B cell (primary cell): Measurements from ENCODE around the gene PPP3R1. TPM values are rescaled to one million over a fixed set of nuclear protein-coding genes. Genes with fewer than 3 reads are reported as not detected.

Experiments
- ATAC-seq: fragments of 200-7000 bp; cut with Tn5 transposase; one replicate; pipeline ENCODE4 v1.10.0; 2021; ENCODE audit warnings: low read depth, mild to moderate bottlenecking, moderate number of reproducible peaks, moderate library complexity
- CTCF ChIA-PET: fragments of 350-600 bp; sonication (Branson Sonifier 250); formaldehyde crosslinking; loops from one replicate; lab custom pipeline; 2021; ENCODE audit warnings: antibody characterized with exemption, inconsistent platforms; lab: Charles Lee
- POLR2A ChIA-PET: fragments of 350-600 bp; sonication (Branson Sonifier 250); formaldehyde crosslinking; loops from one replicate; lab custom pipeline; 2021; ENCODE audit warnings: antibody characterized with exemption; lab: Charles Lee
- DNase-seq: peaks from one replicate; pipeline ENCODE4 v3.0.0; 2013
- H2AFZ ChIP-seq: 2 replicates; pipeline ENCODE4 v1.6.1; 2012; ENCODE audit warnings: mild to moderate bottlenecking, low read depth, low read length; ENCODE audit not compliant: insufficient read depth, poor library complexity, severe bottlenecking
- H3K27ac ChIP-seq, 2 donors: 1 replicate in 1 of 2; 2 replicates in 1 of 2; pipeline ENCODE4 v1.5.1; 2012 to 2013; ENCODE audit warnings: low read length in 2 of 2, mild to moderate bottlenecking in 2 of 2, moderate library complexity in 1 of 2
- H3K27me3 ChIP-seq, 4 experiments: fragments of 200-600 bp in 1 of 4; sonication (generic) in 1 of 4; replicated peaks in 1 of 4; 1 replicate in 2 of 4; 2 replicates in 2 of 4; pipeline versions ENCODE4 v1.6.1 to v1.7.0; 2013 to 2016; ENCODE audit warnings: low read length in 3 of 4, mild to moderate bottlenecking in 2 of 4, mixed read lengths in 1 of 4, moderate library complexity in 1 of 4; ENCODE audit not compliant: insufficient read depth in 4 of 4, control insufficient read depth in 3 of 4; ENCODE audit errors: control extremely low read depth in 1 of 4
- H3K36me3 ChIP-seq, 2 experiments: replicated peaks in 1 of 2; 1 replicate in 1 of 2; 2 replicates in 1 of 2; pipeline versions ENCODE4 v1.6.1 to v1.7.1; 2013; ENCODE audit warnings: low read length in 1 of 2; ENCODE audit not compliant: insufficient read depth in 2 of 2, control insufficient read depth in 1 of 2; ENCODE audit errors: control extremely low read depth in 1 of 2, extremely low read depth in 1 of 2
- H3K4me1 ChIP-seq, 2 donors: fragments of 200-600 bp in 1 of 2; sonication (generic) in 1 of 2; 1 replicate in 1 of 2; 2 replicates in 1 of 2; pipeline versions ENCODE4 v1.5.1 to v1.6.1; 2013 to 2017; ENCODE audit warnings: low read length in 2 of 2; ENCODE audit not compliant: control insufficient read depth in 2 of 2, insufficient read depth in 2 of 2
- H3K4me2 ChIP-seq: replicated peaks from 2 replicates; pipeline ENCODE3; 2012; ENCODE audit warnings: mild to moderate bottlenecking, low read depth, low read length; ENCODE audit not compliant: poor library complexity, severe bottlenecking
- H3K4me3 ChIP-seq, 5 experiments: fragments of 200-600 bp in 1 of 5; sonication (generic) in 1 of 5; 1 replicate in 3 of 5; 2 replicates in 2 of 5; pipeline versions ENCODE4 v1.5.1 to v1.7.0; 2011 to 2016; ENCODE audit warnings: low read length in 4 of 5, mild to moderate bottlenecking in 4 of 5, low read depth in 2 of 5, control low read depth in 1 of 5, moderate library complexity in 1 of 5; ENCODE audit not compliant: insufficient read depth in 1 of 5; ENCODE audit errors: control extremely low read depth in 1 of 5, extremely low read depth in 1 of 5
- H3K79me2 ChIP-seq: fragments of 200-600 bp; sonication (generic); one replicate; pipeline ENCODE4 v1.6.0; 2016; ENCODE audit warnings: low read length; ENCODE audit not compliant: control insufficient read depth, insufficient read depth
- H3K9ac ChIP-seq: fragments of 200-600 bp; sonication (generic); 2 replicates; pipeline ENCODE4 v1.6.1; 2017; ENCODE audit warnings: mild to moderate bottlenecking, low read length, moderate library complexity
- H3K9me3 ChIP-seq, 3 donors: one replicate each; pipeline versions ENCODE4 v1.6.1 to v1.7.1; 2013; ENCODE audit warnings: low read length in 2 of 3; ENCODE audit not compliant: control insufficient read depth in 2 of 3, insufficient read depth in 1 of 3; ENCODE audit errors: control extremely low read depth in 1 of 3
- H4K20me1 ChIP-seq: 2 replicates; pipeline ENCODE4 v1.6.0; 2012; ENCODE audit warnings: mild to moderate bottlenecking, low read length; ENCODE audit not compliant: insufficient read depth, control insufficient read depth, poor library complexity, severe bottlenecking
- H3K27ac Mint-ChIP-seq: one replicate; pipeline ENCODE4 v1.8.0; 2021; ENCODE audit warnings: mixed read lengths
- H3K27me3 Mint-ChIP-seq: one replicate; pipeline ENCODE4 v1.8.0; 2021; ENCODE audit warnings: mixed read lengths
- H3K4me1 Mint-ChIP-seq: one replicate; pipeline ENCODE4 v1.8.0; 2021; ENCODE audit warnings: mixed read lengths
- H3K4me3 Mint-ChIP-seq: one replicate; pipeline ENCODE4 v1.8.0; 2021; ENCODE audit warnings: mixed read lengths
- H3K9me3 Mint-ChIP-seq: one replicate; pipeline ENCODE4 v1.8.0; 2022; ENCODE audit warnings: mixed read lengths; ENCODE audit not compliant: insufficient read depth
- EZH2 ChIP-seq: IDR thresholded peaks from 2 replicates; pipeline ENCODE4 v1.6.1; 2012; ENCODE audit warnings: borderline replicate concordance, low read depth, mild to moderate bottlenecking, moderate library complexity, low read length; ENCODE audit not compliant: insufficient read depth, poor library complexity, severe bottlenecking
- WGBS: methylation state at CpG from one replicate; pipeline ENCODE4 v1.1.5; 2013; ENCODE audit warnings: missing lambda C conversion rate; ENCODE audit not compliant: insufficient coverage; 5-methylcytosine and 5-hydroxymethylcytosine counted together
- intact Hi-C: fragments of 100-400 bp; cut with micrococcal nuclease; formaldehyde crosslinking; loops from one replicate; pipeline ENCODE4 v1.10.0; 2022
- polyA plus RNA-seq: library from polyadenylated mRNA; depleted of rRNA; stranded (reverse); fragments of >200 nt; gene quantifications from 2 replicates; pipeline ENCODE4 v1.2.3, GENCODE V29; 2012
- total RNA-seq, 2 donors: library from RNA; stranded (reverse); fragments of 120-200 nt in 1 of 2; gene quantifications; 1 replicate in 1 of 2; 2 replicates in 1 of 2; pipeline versions ENCODE4 v1.2.3 to v1.2.4, GENCODE V29; 2013 to 2022
- TF ChIP-seq, protein P1 (sequence below): fragments of 200-600 bp; IDR thresholded peaks from one replicate; pipeline ENCODE4 v1.8.0; 2022; ENCODE audit warnings: antibody characterized with exemption, mild to moderate bottlenecking

The PPP3R1 gene
- total and polyA plus RNA-seq, 2 donors (not counting 1 experiment from before 2014, with no cell fraction given): 17.9 to 55.6 TPM

DNA sequence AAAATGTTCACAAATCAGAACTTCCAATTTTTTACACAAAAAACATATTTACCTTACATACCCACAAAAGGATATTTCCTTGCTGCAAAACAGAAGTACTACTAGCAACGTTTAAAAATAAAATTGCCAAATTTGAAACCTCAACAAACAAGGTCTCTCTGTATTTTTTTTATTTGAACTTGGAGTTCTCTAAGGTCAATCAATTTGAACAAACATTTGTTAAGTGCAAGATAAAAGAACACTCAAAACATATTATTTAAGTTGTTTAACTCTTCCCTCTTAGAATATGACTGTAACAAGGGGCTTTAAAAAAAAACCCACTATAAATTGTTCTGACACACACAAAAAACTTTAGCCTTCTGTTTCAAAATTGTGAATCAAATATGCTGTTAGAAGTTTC is 65.0 kb downstream of the PPP3R1 start:
- no CpG with 5 or more reads among the region's 1 CpG for WGBS
- CTCF ChIA-PET: interaction anchor here (0.6 to 4.3 kb wide), 2 partner anchors 65 kb away, joined by 3 to 36 read pairs; no protein-coding TSS in a partner anchor

DNA sequence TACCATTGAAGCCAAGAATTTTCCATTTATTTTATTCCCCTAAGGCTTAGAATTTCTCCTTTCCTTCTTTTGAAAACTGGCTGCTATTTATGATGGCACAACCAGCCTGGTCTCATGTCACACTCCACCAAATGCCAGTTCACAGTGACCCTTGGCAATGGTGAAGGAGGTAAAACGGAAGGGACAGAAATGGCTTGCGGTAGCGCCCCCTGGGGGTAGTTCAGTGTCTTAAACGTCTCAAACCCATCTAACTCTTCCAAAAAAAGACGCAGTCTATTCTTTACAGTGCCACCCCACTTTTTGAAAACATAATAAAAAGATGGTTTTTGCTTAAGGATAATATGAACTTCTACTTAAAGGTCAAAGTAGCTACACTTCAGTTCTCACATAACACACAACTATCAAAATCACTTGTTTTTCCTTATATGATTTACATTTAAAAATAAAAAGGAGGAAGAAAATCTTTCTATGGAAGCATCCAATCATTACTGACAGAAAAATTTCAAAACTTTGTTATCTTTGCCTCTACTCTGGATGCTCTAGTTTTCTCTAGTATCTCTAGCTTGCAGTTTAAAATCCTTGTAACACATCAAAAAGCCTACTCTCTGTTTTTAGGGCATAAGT is 66.7 kb downstream of the PPP3R1 start:
- intact Hi-C loops: loop anchor here (1.0 kb wide), 1 partner anchor 63 kb away; no protein-coding TSS in a partner anchor
- Mint-ChIP-seq H3K27ac (no peak overlapping the region), H3K9me3 (no peaks in the 10 kb centered on the region), H3K4me1 (peaks cover 24% of the 10 kb centered on the region), H3K4me3 (no peak overlapping the region), H3K27me3 (no peaks in the 10 kb centered on the region)
- peak; percentile 76 for DNase-seq
- no CpG with 5 or more reads among the region's 5 CpGs for WGBS
- POLR2A ChIA-PET: interaction anchor here (0.7 kb wide), 1 partner anchor 24 kb away, joined by 5 read pairs; no protein-coding TSS in a partner anchor
- Histone ChIP-seq H2AFZ (no peak overlapping the region), H3K36me3 (peaks cover 6 to 30% of the 10 kb centered on the region in 2 experiments), H3K4me1 (peaks cover 0 to 5% of the 10 kb centered on the region in 2 donors), H3K9ac (no peak overlapping the region), H3K27me3 (no peaks in the 10 kb centered on the region), H3K4me2 (no peak overlapping the region), H3K79me2 (peaks cover 43% of the 10 kb centered on the region), H3K27ac (no peak overlapping the region), H3K9me3 (no peaks in the 10 kb centered on the region), H3K4me3 (no peak overlapping the region), H4K20me1 (peaks cover 14% of the 10 kb centered on the region)
- ATAC-seq: peak; percentile 61
- TF ChIP-seq, protein P1, sequence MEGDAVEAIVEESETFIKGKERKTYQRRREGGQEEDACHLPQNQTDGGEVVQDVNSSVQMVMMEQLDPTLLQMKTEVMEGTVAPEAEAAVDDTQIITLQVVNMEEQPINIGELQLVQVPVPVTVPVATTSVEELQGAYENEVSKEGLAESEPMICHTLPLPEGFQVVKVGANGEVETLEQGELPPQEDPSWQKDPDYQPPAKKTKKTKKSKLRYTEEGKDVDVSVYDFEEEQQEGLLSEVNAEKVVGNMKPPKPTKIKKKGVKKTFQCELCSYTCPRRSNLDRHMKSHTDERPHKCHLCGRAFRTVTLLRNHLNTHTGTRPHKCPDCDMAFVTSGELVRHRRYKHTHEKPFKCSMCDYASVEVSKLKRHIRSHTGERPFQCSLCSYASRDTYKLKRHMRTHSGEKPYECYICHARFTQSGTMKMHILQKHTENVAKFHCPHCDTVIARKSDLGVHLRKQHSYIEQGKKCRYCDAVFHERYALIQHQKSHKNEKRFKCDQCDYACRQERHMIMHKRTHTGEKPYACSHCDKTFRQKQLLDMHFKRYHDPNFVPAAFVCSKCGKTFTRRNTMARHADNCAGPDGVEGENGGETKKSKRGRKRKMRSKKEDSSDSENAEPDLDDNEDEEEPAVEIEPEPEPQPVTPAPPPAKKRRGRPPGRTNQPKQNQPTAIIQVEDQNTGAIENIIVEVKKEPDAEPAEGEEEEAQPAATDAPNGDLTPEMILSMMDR: peak; percentile 93
- no peak for TF ChIP-seq EZH2
- CTCF ChIA-PET: interaction anchor here (0.5 to 4.3 kb wide), 20 partner anchors 8 to 302 kb away, joined by 3 to 44 read pairs (median 4); no protein-coding TSS in a partner anchor

More for the DNA sequence above, 65.0 kb downstream of the PPP3R1 start:
- H3K79me2 ChIP-seq: peaks cover 60% of the 10 kb centered on the region
- POLR2A ChIA-PET: no interaction called here
- H3K4me3 ChIP-seq: no peak overlapping the region
- H3K4me1 Mint-ChIP-seq: peaks cover 37% of the 10 kb centered on the region
- intact Hi-C loops: no loop called here
- no peak overlapping the region for H3K4me3 Mint-ChIP-seq
- H2AFZ ChIP-seq: no peak overlapping the region
- H3K27ac ChIP-seq: no peak overlapping the region
- H4K20me1 ChIP-seq: peaks cover 24% of the 10 kb centered on the region
- DNase-seq (no peak), ATAC-seq (no peak)
- no peaks in the 10 kb centered on the region for H3K27me3 ChIP-seq
- no peak overlapping the region for H3K27ac Mint-ChIP-seq
- peaks cover 5 to 8% of the 10 kb centered on the region in 2 donors for H3K4me1 ChIP-seq
- no peak for TF ChIP-seq EZH2
- TF ChIP-seq, protein P1: no peak
- no peaks in the 10 kb centered on the region for H3K9me3 Mint-ChIP-seq
- H3K4me2 ChIP-seq: no peak overlapping the region
- no peak overlapping the region for H3K9ac ChIP-seq
- no peaks in the 10 kb centered on the region for H3K27me3 Mint-ChIP-seq
- no peaks in the 10 kb centered on the region for H3K9me3 ChIP-seq
- H3K36me3 ChIP-seq: peaks cover 6 to 26% of the 10 kb centered on the region in 2 experiments
